Endothelial cell of umbilical vein (primary cell): ENCODE results near the gene BTBD10.

Source experiments
- JUN ChIP-seq: IDR thresholded peaks from 2 replicates; pipeline ENCODE4 v1.6.1; 2011; ENCODE audit warnings: borderline replicate concordance, low read depth; ENCODE audit not compliant: insufficient read length, insufficient read depth
- POLR2A ChIP-seq: IDR thresholded peaks from 2 replicates; pipeline ENCODE4 v1.6.1; 2012; ENCODE audit warnings: low read depth, mild to moderate bottlenecking, control low read depth, low read length
- POLR2AphosphoS5 ChIP-seq: IDR thresholded peaks from 2 replicates; pipeline ENCODE4 v1.6.1; 2012; ENCODE audit warnings: low read depth, mild to moderate bottlenecking, control low read depth, low read length, moderate library complexity; ENCODE audit not compliant: insufficient read depth
- TF ChIP-seq, protein P1 (sequence below): IDR thresholded peaks from 2 replicates; pipeline ENCODE4 v1.6.1; 2011; ENCODE audit not compliant: insufficient read depth, insufficient read length
- TF ChIP-seq, protein P2 (sequence below), 2 donors: IDR thresholded peaks; 1 replicate in 1 of 2; 2 replicates in 1 of 2; pipeline ENCODE4 v1.5.1; 2011; ENCODE audit warnings: low read length in 2 of 2, mild to moderate bottlenecking in 2 of 2, moderate library complexity in 2 of 2, control low read depth in 1 of 2, inconsistent platforms in 1 of 2, low read depth in 1 of 2; ENCODE audit not compliant: insufficient read depth in 1 of 2; ENCODE audit errors: extremely low read depth in 1 of 2

DNA sequence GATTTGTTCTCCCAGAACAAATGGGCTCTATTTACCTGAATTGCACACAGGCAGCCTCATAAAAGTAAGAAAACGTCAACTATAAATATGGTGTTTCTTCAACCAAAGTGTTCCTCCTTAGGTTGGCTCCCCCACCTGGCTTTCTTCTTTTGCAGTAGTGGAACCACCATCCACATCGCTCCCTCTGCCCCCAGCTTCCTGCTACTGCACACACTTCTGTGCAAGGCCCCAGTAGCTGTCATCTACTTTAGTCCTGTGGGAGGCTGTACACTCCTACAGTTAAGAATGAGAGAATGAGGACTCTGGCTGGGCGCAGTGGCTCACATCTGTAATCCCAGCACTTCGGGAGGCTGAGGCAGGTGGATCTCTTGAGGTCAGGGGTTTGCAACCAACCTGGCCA lies 95.9 kb downstream of the BTBD10 start:
- TF ChIP-seq, protein P1, sequence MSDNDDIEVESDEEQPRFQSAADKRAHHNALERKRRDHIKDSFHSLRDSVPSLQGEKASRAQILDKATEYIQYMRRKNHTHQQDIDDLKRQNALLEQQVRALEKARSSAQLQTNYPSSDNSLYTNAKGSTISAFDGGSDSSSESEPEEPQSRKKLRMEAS: no peak
- TF ChIP-seq, protein P2, sequence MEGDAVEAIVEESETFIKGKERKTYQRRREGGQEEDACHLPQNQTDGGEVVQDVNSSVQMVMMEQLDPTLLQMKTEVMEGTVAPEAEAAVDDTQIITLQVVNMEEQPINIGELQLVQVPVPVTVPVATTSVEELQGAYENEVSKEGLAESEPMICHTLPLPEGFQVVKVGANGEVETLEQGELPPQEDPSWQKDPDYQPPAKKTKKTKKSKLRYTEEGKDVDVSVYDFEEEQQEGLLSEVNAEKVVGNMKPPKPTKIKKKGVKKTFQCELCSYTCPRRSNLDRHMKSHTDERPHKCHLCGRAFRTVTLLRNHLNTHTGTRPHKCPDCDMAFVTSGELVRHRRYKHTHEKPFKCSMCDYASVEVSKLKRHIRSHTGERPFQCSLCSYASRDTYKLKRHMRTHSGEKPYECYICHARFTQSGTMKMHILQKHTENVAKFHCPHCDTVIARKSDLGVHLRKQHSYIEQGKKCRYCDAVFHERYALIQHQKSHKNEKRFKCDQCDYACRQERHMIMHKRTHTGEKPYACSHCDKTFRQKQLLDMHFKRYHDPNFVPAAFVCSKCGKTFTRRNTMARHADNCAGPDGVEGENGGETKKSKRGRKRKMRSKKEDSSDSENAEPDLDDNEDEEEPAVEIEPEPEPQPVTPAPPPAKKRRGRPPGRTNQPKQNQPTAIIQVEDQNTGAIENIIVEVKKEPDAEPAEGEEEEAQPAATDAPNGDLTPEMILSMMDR (IDR thresholded peaks at IDR 0.05; ENCODE audit: extremely low read depth in 1 of 2, insufficient read depth in 1 of 2, low read depth in 1 of 2, low read length in 2 of 2): no peak
- TF ChIP-seq POLR2AphosphoS5 (no peak), JUN (no peak), POLR2A (no peak)
